HG02981 (cell line): ENCODE results near the gene CLBA1.

Source experiments
- ATAC-seq: cut with Tn5 transposase; IDR thresholded peaks from one replicate; pipeline ENCODE4 v1.9.1; 2021; ENCODE audit warnings: mild to moderate bottlenecking, moderate library complexity; ENCODE audit not compliant: unreplicated experiment

Gene CLBA1

DNA sequence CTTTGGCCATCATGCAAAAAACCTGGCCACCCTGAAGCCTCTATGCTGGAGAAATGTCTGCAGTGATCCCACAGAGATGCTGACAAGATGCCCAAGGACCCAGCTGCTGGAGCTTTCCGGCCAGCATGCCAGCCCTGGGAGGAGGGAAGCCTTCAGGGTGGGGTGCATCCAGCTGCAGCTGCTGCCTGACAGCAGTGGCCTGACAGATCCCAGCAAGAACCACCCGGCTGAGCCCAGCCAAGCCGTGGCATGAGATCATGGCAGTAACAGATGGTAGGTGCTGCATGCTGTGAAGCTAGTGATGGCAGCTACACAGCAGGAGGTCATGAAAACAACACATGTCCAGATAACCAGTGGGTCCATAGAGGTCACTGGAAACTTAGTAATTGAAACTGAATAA lies 13.8 kb downstream of the CLBA1 start:
- ATAC-seq = no peak

DNA sequence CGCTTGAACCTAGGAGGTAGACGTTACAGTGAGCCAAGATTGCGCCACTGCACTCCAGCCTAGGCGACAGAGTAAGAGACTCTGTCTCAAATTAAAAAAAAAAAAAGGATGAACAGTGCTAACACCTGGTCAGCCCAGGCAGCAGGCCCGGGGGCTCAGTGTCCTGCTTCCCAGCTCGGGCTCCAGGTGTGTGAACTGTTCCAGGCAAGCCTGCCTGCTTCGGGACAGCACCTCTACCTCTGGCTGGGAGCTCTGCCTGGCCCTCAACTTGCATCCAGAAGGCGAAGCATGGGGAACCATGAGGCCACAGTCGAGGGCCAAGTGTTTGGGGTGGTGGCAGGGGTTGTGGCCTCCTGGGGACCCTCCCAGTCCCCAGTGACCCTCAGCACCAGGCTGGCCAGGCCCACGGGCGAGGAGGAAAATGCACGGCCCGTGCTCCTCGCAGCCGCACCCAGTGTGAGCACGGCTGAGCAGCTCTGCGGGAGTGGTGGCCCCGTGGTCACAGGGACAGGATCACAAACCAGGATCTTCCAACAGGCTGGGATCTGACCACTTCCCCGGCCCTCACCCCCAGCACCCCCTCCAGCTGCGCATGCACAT lies 19.8 kb downstream of the CLBA1 start:
- ATAC-seq = no peak

DNA sequence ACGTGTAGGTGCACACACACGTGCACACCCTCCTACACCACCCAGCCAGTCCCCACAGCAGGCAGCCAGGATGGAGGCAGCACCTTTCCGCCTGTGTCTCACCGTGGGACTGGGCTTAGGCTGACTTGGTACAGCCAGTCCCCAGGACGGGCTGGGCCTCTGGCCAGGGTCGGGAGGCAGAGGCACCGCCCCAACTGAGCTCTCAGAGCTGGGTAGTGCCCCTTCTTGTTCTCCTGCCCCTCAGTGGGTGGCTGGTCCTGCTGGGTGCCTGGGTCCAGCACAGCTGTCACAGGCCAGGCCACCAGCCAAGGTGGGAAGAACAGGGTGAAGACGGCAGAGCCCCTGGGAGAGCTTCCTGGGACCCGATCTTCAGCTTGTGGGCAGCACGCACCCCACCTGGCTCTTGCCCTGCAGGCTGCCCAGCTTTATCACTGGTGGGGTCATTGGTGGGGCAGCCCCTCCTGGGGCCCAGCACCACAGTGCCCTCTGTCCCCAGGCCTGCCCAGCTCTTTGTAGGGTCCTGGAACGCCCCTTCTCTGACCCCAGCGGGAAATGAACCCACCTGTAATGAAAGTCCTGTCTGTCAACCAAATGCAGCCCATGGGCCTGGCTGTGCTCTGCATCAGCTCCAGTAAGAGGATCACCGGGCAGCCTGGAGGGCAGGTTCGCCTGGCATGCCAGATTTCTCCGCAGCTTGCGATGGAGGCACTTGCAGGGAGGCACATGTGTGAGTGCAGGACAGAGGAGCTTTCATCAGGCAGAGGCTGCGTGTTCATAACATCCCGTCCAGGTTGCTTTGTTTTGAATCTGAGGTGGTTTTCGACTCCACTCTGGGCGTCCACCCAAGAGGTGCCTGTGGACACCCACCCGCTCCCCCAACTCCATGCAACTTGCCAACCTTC lies 20.6 kb downstream of the CLBA1 start:
- ATAC-seq = no peak

DNA sequence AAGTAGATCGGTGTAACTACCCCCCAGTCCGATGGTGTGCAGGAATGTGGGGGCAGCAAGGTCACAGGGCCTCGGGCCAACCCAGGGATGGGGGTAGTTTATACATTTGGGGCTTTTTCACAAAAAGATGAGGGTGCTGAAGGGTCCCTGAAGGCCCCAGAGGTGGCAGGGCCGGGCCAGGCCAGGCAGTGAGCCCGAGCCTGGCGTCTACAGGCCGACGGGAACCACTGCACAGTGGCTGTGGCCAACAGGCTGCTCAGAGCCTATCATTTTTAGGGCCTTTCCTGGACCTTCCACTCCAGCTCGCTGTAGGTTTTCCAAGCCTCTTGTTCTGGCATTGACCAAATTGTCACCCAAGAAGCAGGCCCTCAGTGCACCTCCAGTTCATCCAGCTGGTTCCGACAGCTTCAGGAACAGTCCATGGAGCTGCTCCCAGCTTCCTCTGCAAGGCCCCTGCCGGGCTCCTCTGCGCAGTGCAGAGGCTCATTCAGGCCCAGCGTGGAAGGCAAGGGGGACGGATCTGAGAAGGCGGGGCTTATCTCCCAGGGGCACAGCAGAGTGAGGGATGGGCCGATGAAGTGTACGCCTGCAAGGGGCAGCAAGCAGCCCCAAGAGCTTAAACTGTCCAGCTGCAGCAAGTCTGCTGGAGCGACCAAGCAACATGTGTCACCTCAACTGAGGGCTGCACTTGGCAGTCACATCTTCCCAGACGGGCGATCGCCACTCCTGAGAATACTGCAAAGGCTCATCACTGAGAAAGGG lies 21.4 kb downstream of the CLBA1 start:
- ATAC-seq = no peak

DNA sequence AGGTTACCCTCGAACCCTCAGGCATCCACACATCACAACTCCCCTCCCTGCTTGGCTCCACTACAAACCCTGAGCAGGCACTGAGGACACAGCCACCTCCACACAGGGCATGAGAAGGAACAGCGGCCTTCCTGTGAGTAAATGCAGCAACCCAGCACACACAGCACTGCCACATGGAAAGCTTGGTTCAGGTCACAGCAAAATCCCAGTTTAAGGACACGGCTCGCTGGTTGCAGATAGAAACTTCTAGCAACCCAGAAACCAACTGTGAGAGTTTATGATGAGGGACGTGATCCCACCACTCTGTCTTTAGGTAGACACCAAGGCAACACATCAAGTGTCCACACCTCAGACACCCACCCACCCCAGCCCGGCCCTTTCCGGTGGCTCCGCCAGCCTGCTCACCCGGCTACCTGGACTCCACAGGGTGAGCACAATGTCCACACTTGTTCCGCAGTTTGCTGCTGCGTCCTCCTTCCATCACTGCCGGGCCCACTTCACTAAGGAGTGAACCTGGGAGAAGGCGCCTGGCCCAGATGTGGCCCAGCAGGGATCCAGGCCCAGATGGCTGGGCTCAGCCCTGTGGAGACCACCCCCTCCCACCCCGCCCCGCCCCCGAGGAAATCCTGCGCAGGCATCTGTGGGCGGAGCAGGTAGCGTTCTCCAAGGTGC lies 22.1 kb downstream of the CLBA1 start:
- ATAC-seq = no peak

DNA sequence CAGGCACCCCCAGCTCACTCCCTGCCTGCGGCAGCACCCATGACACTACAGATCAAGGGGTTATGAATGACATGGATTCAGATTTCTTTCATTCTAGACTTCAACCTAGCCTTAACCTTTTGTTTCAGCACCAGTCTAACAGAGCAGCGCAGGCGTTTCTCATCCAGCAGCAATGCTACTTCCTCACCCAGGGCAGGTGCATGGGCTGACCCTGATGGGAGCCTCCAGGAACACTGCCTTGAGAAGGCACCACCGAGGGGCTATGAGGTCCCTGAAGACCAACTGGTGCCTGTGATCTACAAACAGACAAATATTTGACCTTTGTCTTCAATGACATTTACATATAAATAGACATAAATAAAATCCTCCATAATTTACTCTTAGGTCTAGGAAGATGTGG lies 24.5 kb downstream of the CLBA1 start:
- no peak for ATAC-seq

DNA sequence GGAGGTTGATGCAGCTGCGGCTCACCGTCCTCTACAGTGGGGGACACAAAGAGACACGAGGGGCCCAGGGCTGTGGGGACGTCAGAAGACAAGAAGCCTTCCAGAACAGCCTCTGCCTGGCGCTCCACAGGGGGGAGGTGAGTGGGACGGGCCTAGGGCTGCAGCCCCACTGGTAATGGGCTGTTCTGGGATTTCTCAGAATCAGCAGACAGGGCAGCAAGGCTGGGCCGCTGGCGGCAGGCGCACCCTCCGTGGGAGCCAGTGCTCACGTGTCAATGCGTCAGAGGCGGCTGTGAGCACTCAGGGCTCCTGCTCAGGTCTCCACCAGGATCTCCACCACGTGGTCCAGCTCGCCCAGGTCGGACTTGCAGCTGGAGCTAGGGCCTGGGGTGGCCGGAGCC lies 25.3 kb downstream of the CLBA1 start:
- ATAC-seq = no peak

DNA sequence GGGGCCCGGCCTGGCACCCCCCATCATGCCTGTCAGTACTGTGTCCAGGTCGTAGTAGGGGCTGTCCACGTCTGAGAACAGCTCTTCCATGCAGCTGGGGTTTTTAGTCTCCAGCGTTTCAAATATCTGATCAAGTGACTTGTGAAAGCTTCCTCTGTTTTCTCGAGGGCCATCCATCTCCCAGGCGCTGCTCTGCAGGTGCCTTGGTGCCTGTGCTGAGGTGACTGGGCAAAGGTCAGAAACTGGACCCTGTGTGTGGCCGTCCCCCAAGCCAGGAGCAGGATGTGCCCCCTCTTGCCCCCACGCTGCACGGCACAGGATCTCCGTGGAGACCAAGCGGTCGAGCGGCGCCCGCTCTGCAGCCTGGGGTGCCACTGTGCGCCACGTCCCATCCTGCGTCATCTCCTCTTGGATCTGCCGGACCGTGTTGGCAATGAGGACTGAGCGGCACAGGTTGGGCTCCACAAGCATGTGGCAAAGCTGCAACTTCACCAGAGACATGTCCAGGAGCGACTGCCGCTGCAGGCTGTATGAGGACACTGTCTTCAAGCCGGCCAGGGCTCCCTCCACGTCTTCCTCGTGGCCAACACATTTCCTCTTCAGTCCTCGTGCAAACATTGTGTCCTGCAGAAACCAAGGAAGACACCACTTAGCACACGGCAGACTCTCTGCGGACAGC lies 25.9 kb downstream of the CLBA1 start:
- ATAC-seq = no peak

DNA sequence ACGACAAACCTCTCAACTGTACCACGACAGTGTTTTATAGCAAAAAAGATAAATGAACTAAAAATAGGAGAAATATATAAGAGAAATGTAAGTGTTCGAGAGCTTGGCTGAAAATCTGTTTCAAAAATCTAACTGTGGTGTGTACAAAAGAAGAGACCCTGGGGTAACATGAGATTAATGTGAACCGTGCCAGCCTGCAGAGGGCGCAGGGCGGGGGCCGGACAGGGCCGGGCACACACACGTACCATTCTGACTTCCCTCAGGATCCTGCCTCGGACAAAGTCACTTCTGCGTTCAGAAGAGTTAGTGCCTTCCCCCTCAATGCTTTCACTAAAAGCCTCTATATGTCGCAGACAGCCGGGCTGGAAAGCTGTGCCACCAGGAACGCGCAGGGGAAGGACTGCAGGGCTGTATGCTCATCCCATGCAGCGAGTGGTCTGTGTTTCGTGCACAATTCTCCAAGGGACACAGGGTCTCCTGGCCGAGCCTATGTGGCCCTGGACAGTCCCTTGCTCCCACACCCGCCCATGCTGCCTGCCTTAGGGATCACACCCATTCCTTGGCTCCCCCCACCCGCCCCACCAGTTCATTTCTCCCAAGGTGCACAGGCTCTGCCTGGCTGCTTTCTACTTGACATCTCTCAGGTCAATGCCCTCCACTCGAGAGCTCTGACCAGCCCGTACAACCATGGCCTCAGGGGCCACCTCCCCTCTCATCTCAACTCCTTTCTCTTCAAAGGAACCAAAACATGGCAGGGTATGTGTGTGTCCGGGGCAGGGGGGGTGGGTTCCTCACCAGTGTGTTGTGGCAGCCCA lies 26.8 kb downstream of the CLBA1 start:
- ATAC-seq = no peak

DNA sequence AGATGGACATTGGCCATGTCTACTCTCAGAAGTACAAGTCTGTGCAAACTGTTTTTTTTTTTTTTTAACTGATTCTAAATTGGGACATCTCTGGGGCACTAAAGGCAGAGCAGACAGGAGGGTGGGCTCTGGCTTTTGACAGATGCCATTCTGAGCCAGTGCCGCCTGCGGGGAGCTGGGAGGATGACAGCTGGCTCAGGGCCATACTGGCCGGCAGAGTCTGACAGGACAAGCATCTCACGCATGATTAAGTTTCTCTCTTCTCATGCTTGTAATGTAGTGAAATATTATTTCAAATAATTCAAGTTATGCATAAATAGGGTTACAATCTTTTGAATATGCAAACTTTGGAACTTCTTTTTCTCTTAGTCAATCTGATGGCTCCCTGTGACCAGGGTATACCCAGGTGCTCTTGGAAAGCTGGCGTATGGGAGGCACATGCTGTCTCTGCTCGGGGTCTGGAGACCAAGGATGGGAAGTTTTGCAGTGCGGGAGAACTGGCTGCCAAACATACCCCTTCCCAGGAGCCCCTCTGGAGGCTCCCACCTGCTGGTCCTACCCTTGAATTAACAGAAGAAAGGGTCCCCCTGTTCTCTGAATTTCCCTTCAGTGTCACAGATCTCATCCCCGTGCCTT lies 27.7 kb downstream of the CLBA1 start:
- no peak for ATAC-seq

DNA sequence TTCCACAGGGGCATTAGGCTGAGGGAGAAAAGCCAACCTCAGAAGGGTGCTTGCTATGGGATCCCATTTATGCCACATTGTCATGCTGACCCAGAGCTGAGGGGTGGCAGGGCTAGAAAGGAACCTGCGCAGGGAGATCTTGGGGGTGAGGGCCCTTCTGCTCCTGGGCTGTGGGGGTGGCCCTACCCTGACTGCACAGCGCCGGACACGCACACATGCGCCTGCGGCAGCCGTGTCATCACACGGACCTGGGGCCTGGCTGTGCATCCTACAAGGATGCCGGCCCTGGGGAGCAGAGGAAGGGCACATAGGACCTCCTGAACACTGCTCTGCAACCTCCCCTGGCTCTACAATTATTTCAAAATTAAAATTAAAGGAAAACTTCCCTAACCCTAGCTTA lies 28.4 kb downstream of the CLBA1 start:
- ATAC-seq = no peak

DNA sequence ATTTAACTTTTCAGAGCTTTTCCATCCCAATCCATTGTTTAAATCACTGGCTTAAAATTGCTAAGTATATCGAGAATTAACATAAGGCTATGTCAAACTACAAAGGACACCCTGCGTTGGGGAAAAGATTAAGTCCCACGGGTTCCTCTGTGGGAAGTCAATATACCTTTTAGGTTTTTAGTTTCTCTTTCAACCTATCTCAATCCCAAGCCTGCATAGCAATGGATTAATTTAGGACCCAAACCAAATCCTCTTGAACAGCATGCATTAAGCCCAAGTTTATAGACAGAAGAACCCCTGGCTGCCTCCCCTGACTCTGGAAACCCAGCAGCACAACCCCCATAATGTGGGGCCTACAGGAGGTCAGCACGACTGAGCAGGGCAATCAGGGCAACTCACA lies 29.0 kb downstream of the CLBA1 start:
- no peak for ATAC-seq

DNA sequence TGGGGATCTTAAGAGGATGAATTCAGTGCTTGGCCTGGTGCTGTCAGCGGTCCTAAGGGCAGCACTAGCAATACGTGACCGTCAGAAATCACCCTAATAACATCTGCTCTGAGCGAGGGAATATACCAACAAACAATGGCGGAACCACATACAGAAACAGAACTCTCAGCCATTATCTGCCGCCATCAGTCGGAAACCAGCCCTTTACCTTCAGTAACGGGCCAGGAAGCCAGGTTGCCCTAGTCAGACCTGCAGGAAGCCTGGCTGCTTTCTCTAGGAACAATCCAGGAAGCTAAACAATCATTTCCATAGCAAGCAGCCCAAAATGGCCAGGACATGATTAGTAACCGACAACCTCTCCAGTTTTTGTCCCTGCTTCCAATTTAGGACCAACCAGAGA lies 29.7 kb downstream of the CLBA1 start:
- no peak for ATAC-seq

DNA sequence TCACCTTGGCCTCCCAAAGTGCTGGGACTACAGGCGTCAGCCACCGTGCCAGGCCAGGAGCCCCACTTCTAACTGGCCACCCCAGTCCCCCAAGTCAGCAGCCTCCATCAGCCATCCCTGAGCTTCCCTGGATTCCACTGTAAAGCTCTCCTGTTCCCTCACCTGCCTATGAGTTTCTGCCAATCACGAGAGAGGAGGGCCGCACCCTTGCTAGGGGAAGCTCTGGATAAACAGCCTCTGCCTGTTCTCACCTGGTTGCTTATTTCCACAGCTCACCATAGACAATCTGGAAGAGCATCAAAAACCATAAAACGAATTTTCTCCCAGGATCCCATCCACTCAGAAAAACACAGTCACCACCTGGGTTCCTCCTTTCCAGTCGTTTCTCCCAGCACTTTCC lies 30.3 kb downstream of the CLBA1 start:
- no peak for ATAC-seq

DNA sequence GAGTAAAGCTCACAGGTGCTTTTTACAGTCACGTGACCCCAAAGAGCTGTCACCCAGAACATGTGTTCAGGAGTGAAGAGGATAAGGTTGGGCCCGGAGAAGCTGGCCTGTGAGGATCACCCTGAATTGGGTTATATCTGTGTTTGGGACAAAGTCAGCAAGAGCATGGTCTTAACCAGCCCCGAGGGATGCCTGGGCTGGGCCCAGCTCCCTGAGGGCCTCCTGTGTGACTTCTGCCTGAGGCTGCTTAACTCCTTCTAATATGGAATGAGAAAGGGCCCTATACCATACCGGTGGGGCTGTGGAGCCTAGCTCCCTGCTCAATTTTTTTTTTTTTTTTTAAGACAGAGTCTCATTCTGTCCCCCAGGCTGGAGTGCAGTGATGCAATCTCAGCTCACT lies 32.8 kb downstream of the CLBA1 start:
- ATAC-seq = no peak

DNA sequence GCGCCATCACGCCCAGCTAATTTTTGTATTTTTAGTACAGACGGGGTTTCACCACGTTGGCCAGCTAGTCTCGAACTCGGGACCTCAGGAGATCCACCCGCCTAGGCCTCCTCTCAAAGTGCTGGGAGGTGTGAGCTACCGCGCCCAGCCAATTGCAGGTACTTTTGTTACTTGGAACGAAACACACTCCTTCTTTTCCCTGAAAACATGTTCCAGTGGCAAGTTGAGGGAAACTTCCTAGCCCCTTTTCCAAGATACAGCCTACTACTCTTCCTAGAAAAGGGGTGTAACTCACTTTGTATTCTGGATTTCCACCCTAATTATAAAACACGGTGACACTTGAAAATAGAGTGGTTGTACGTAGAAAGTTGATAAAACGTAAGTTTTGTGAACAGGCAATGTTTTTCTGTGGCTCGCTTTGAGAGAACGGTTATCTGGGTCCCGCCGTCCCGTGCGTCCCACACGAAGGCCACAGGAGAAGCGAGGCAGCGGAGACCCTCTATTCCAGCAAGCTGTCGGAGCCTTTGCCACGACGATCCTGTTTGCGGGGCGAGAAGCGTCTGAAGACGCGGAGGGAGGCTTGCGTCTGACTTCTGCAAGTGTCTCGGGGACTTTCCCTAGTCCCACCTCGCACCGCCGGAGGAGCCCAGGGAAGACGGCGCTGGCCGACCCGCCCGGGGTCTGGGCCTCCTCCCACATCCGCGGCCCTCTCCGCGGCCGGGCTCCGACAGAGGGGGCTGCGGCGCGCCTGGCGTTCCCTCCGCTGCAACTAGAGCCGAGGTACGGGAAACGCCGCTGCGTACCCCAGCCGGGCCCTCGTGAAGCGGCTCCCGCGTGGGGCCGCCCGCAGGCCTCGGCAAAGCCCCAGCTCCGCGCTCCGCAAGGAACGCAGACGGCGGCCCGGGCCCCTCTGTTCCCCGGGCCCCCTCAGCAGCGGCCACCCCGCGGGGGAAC lies 34.5 kb downstream of the CLBA1 start:
- ATAC-seq = peak; percentile 21

DNA sequence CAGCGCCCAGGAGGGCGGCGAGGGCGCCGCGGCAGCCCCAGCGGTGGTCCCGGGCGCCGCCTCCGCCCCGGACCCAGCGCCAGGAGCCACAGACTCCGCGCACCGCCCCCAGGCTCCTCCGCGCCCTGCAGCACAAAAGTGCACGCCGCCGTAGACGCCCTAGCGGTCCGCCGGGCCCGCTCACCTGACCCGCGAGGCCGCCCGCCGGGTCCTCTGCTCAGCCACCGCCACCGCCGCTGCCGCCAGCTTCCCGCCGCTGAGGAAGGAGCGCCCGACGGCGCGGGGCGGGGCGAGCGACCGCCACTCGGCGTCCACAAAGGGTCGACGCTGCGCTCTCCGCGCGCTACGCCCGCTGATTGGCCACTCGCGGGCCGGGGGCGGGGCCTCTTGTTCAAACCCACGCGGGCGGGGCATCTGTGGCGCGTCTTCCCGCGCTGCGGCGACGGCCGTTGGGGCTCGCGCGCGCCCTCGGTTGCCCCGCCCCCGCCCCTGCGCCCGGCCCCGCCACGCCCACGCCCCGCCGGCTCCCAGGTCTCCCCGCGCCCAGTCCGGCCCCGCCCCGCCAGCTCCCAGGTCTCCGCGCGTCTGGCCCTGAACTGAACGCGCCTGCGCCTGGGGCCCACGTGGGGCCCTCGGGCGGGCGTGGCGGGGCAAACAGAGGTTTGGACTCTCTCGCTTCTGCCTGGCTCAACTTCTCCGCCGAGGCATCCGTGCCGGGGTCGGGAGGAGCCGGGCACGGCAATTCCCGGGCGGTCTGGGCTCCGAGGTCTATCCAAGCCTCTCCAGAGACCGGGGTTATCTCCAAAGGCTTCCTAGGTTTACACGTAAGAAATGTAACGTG lies 35.4 kb downstream of the CLBA1 start, which contains the start of gene CDCA4:
CDCA4 (minus strand) TSS at position 269 of the 841 bp plus-strand sequence. CDS start 9,154 bp downstream, outside the sequence.
- ATAC-seq = peak; percentile 67
